ENCODE measurements around the gene SENP7. TPM values are rescaled to one million over a fixed set of nuclear protein-coding genes. Genes with fewer than 3 reads are reported as not detected.

The SENP7 gene
- total RNA-seq: 75.0 TPM

GRCh38 chr3:101512646-101513418, at the start of gene SENP7:
SENP7 (minus strand) TSS chr3:101513212; CDS start chr3:101513130, 82 bp downstream.

GRCh38 chr3:101561630-101562328, 48.8 kb upstream of the SENP7 start, which contains the start of gene TRMT10C:
TRMT10C (plus strand) TSS chr3:101561868; CDS start chr3:101564782, 2,914 bp downstream.

GRCh38 chr3:101320475-101320874, 192.5 kb downstream of the SENP7 start, which contains the start of gene IMPG2:
IMPG2 (minus strand) TSS chr3:101320575; CDS start chr3:101320372, 203 bp downstream.

Small RNA genes within 50 kb of the gene (small RNA-seq; reads per million reads assigned to genes)
- gene RF00019: not detected

Other genes with a start within 250 kb of the SENP7 start
- 6.9 TPM for gene IMPG2, start 192.6 kb downstream of the SENP7 start, total RNA-seq
- 38.1 TPM for gene TRMT10C, start 48.7 kb upstream of the SENP7 start, total RNA-seq
- 142 TPM for gene PCNP, start 61.0 kb upstream of the SENP7 start, total RNA-seq
- gene ZBTB11, start 163.9 kb upstream of the SENP7 start, total RNA-seq: 43.1 TPM
- gene RPL24, start 173.5 kb upstream of the SENP7 start, total RNA-seq: 2,721 TPM
- gene CEP97, start 211.4 kb upstream of the SENP7 start, total RNA-seq: 61.4 TPM